ENCODE data around the gene PRR23C.

DNA sequence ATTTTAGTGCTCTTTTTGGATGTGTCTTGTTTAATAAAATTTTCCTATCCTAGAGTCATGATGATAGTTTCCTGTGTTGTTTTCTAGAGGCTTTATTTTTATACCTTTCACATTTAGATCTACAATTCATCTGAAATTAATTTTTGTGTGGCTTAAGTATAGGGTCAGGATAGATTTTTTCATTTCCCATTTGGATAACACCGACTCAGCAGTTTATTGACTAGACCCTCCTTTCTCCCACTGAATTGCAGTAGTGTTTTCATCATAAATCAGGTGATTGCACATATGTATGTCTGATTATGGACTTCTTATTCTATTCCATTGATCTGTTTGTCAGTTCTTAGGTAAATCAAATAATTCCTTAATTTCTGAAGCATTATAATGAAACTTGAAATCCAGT lies 49.0 kb downstream of the PRR23C start:
- TF ChIP-seq, protein P1, sequence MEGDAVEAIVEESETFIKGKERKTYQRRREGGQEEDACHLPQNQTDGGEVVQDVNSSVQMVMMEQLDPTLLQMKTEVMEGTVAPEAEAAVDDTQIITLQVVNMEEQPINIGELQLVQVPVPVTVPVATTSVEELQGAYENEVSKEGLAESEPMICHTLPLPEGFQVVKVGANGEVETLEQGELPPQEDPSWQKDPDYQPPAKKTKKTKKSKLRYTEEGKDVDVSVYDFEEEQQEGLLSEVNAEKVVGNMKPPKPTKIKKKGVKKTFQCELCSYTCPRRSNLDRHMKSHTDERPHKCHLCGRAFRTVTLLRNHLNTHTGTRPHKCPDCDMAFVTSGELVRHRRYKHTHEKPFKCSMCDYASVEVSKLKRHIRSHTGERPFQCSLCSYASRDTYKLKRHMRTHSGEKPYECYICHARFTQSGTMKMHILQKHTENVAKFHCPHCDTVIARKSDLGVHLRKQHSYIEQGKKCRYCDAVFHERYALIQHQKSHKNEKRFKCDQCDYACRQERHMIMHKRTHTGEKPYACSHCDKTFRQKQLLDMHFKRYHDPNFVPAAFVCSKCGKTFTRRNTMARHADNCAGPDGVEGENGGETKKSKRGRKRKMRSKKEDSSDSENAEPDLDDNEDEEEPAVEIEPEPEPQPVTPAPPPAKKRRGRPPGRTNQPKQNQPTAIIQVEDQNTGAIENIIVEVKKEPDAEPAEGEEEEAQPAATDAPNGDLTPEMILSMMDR (IDR thresholded peaks at IDR 0.05), result no peak
- no peak for TF ChIP-seq POLR2A (IDR thresholded peaks at IDR 0.05)

All from thyroid gland (tissue), 4 donors.